GM12878 (cell line): ENCODE results near the gene MRS2. TPM values are rescaled to one million over a fixed set of nuclear protein-coding genes. Genes with fewer than 3 reads are reported as not detected.

Source experiments
- ATAC-seq: fragments of 200-7000 bp; cut with Tn5 transposase; 3 replicates; pipeline ENCODE4 v1.9.1; 2020; ENCODE audit warnings: mild to moderate bottlenecking, moderate library complexity
- BruUV-seq: library from RNA; stranded (reverse); fragments of 400-500 nt; replicated peaks from 2 replicates; lab custom pipeline; 2021; lab: Mats Ljungman, UMichigan
- CTCF ChIA-PET: fragments of 300-600 bp; sonication (Branson Sonifier 250); formaldehyde crosslinking; extraction: SDS; loops from one replicate; lab custom pipeline; 2021; ENCODE audit warnings: inconsistent platforms; lab: Yijun Ruan, JAX
- POLR2A ChIA-PET: fragments of 350-600 bp; formaldehyde crosslinking; extraction: SDS; loops from one replicate; lab custom pipeline; 2021; ENCODE audit warnings: inconsistent platforms; lab: Charles Lee
- RAD21 ChIA-PET: fragments of 300-600 bp; sonication (Branson Sonifier 250); formaldehyde crosslinking; loops from one replicate; lab custom pipeline; 2023; ENCODE audit warnings: antibody characterized with exemption; ENCODE audit not compliant: unreplicated experiment; lab: Charles Lee
- SMC1A ChIA-PET: fragments of 300-600 bp; sonication (Branson Sonifier 250); formaldehyde crosslinking; loops from one replicate; lab custom pipeline; 2023; ENCODE audit not compliant: unreplicated experiment, uncharacterized antibody; lab: Charles Lee
- DNase-seq: peaks from one replicate; pipeline ENCODE4 v3.0.0-alpha.2; 2011; ENCODE audit warnings: low read depth, low spot score
- FAIRE-seq: peaks from 3 replicates; lab custom pipeline; 2011; peaks lifted over from hg19 to GRCh38; lab: Jason Lieb, UNC
- H2AFZ ChIP-seq: 2 replicates; pipeline ENCODE4 v1.6.0; 2011; ENCODE audit warnings: low read depth, low read length, control low read depth; ENCODE audit not compliant: control insufficient read depth
- H3K27ac ChIP-seq: 2 replicates; pipeline ENCODE4 v1.5.1; 2011; ENCODE audit warnings: control low read depth; ENCODE audit not compliant: control insufficient read depth, insufficient read depth
- H3K27me3 ChIP-seq, 2 experiments: replicated peaks in 1 of 2; 2 replicates each; pipeline versions ENCODE4 v1.6.0 to v1.6.1; 2011; ENCODE audit warnings: low read length in 1 of 2; ENCODE audit not compliant: control insufficient read depth in 2 of 2, insufficient read depth in 2 of 2
- H3K36me3 ChIP-seq, 2 experiments: 2 replicates each; pipeline ENCODE4 v1.5.1; 2011; ENCODE audit warnings: low read length in 1 of 2; ENCODE audit not compliant: control insufficient read depth in 2 of 2, insufficient read depth in 2 of 2
- H3K4me1 ChIP-seq: 2 replicates; pipeline ENCODE4 v1.6.1; 2011; ENCODE audit warnings: mild to moderate bottlenecking, low read length, moderate library complexity, mixed read lengths; ENCODE audit not compliant: control insufficient read depth, insufficient read depth
- H3K4me2 ChIP-seq: 2 replicates; pipeline ENCODE4 v1.6.0; 2011; ENCODE audit warnings: control low read depth; ENCODE audit not compliant: control insufficient read depth, insufficient read depth
- H3K4me3 ChIP-seq: fragments of 200-600 bp; sonication (generic); 2 replicates; pipeline ENCODE4 v1.5.1; 2016
- H3K79me2 ChIP-seq: 2 replicates; pipeline ENCODE4 v1.6.0; 2011; ENCODE audit warnings: low read length; ENCODE audit not compliant: control insufficient read depth, insufficient read depth
- H3K9ac ChIP-seq: 2 replicates; pipeline ENCODE4 v1.8.0; 2011; ENCODE audit warnings: low read length, control low read depth, mixed read lengths; ENCODE audit not compliant: control insufficient read depth, insufficient read depth
- H3K9me3 ChIP-seq: replicated peaks from 3 replicates; pipeline ENCODE4 v1.5.1; 2011; ENCODE audit warnings: mild to moderate bottlenecking, low read length; ENCODE audit not compliant: control insufficient read depth, insufficient read depth
- H4K20me1 ChIP-seq: 2 replicates; pipeline ENCODE4 v1.6.0; 2011; ENCODE audit not compliant: control insufficient read depth, insufficient read depth
- ATF2 ChIP-seq: IDR thresholded peaks from 2 replicates; pipeline ENCODE4 v1.6.1; 2012; ENCODE audit warnings: low read length, inconsistent platforms
- BMI1 ChIP-seq: fragments of 450-650 bp; IDR thresholded peaks from 2 replicates; pipeline ENCODE4 v1.6.1; 2016; ENCODE audit warnings: mild to moderate bottlenecking, moderate library complexity, borderline replicate concordance
- CTCF ChIP-seq, 3 experiments: IDR thresholded peaks in 2 of 3; conservative IDR thresholded peaks in 1 of 3; 2 replicates each; pipeline ENCODE4 v1.5.1; 2011; ENCODE audit warnings: low read depth in 3 of 3, low read length in 3 of 3, mild to moderate bottlenecking in 3 of 3, control low read depth in 2 of 3, moderate library complexity in 2 of 3, inconsistent platforms in 1 of 3, mixed read lengths in 1 of 3; ENCODE audit not compliant: control insufficient read depth in 2 of 3, insufficient read depth in 1 of 3; ENCODE audit errors: extremely low read depth in 1 of 3
- ELK1 ChIP-seq: IDR thresholded peaks from 2 replicates; pipeline ENCODE4 v1.6.1; 2012; ENCODE audit warnings: low read depth, low read length, improper control_type of control experiment
- FOS ChIP-seq: IDR thresholded peaks from 3 replicates; pipeline ENCODE4 v1.6.1; 2011; ENCODE audit warnings: borderline replicate concordance; ENCODE audit not compliant: insufficient read length; ENCODE audit errors: extremely low read depth
- FOXK2 ChIP-seq: fragments of 450-650 bp; IDR thresholded peaks from 2 replicates; pipeline ENCODE4 v1.6.1; 2017; ENCODE audit warnings: mild to moderate bottlenecking, moderate library complexity
- MXI1 ChIP-seq: fragments of 150-350 bp; IDR thresholded peaks from 2 replicates; pipeline ENCODE4 v1.6.1; 2011; ENCODE audit warnings: low read depth, mild to moderate bottlenecking, inconsistent platforms, low read length, improper control_type of control experiment
- NKRF ChIP-seq: fragments of 450-650 bp; conservative IDR thresholded peaks from 2 replicates; pipeline ENCODE4 v1.6.1; 2017; ENCODE audit warnings: mild to moderate bottlenecking, moderate library complexity
- PML ChIP-seq: IDR thresholded peaks from 2 replicates; pipeline ENCODE4 v1.6.1; 2012; ENCODE audit warnings: low read length, inconsistent platforms
- SP1 ChIP-seq: IDR thresholded peaks from one replicate; pipeline ENCODE4 v1.6.1; 2011; ENCODE audit warnings: low read depth, low read length
- STAT1 ChIP-seq: fragments of 450-650 bp; conservative IDR thresholded peaks from 2 replicates; pipeline ENCODE4 v1.6.1; 2014; ENCODE audit warnings: antibody characterized with exemption, mild to moderate bottlenecking
- SUPT20H ChIP-seq: IDR thresholded peaks from 2 replicates; pipeline ENCODE4 v1.6.1; 2011; ENCODE audit warnings: low read depth, mild to moderate bottlenecking, low read length, moderate library complexity, borderline replicate concordance; ENCODE audit not compliant: control insufficient read depth
- TARDBP ChIP-seq: IDR thresholded peaks from 2 replicates; pipeline ENCODE4 v1.6.1; 2016; ENCODE audit warnings: borderline replicate concordance
- ZNF24 ChIP-seq: fragments of 450-650 bp; IDR thresholded peaks from 2 replicates; pipeline ENCODE4 v1.6.1; 2017; ENCODE audit warnings: antibody characterized with exemption, mild to moderate bottlenecking
- ZZZ3 ChIP-seq: IDR thresholded peaks from 2 replicates; pipeline ENCODE4 v1.6.1; 2011; ENCODE audit warnings: low read depth; ENCODE audit not compliant: control insufficient read depth, insufficient read length
- WGBS: methylation state at CpG from one replicate; pipeline ENCODE4 v1.1.6; 2016; ENCODE audit warnings: low lambda C conversion rate; ENCODE audit not compliant: insufficient replicate concordance, insufficient coverage; ENCODE audit errors: missing lambda C conversion rate; 5-methylcytosine and 5-hydroxymethylcytosine counted together
- in situ Hi-C: fragments of 300-500 bp; cut with MboI; formaldehyde crosslinking; loops from 9 replicates; pipeline ENCODE4 v1.14.3; 2018; ENCODE audit warnings: mixed read lengths
- intact Hi-C: fragments of 100-400 bp; cut with micrococcal nuclease; formaldehyde crosslinking; loops from one replicate; pipeline ENCODE4 v1.14.2; 2022; ENCODE audit not compliant: unreplicated experiment
- polyA plus RNA-seq, 11 experiments: library from polyadenylated mRNA; depleted of rRNA in 4 of 11; unstranded in 6 of 11; stranded (reverse) in 5 of 11; fragments of >200 nt; fragmentation: Nextera tagmentation in 4 of 11; fragmentation: Illumina TruSeq in 1 of 11; extraction: Ambion mirVana in 4 of 11; extraction: Trizol in 1 of 11; gene quantifications; 1 replicate in 1 of 11; 2 replicates in 10 of 11; pipeline versions ENCODE4 v1.2.1 to v1.2.3, GENCODE V29; 2011 to 2016; ENCODE audit warnings: inconsistent platforms in 2 of 11, missing spikeins in 2 of 11, low read depth in 1 of 11
- total RNA-seq, 4 experiments: library from RNA; depleted of rRNA in 3 of 4; stranded (reverse); fragments of >200 nt in 3 of 4; fragmentation: Illumina TruSeq in 1 of 4; extraction: Trizol in 1 of 4; gene quantifications; 2 replicates each; pipeline versions ENCODE4 v1.2.1 to v1.2.3, GENCODE V29; 2013 to 2021

The MRS2 gene
- total and polyA plus RNA-seq, 10 of the 15 experiments (the other 5 are each of a cell fraction or from before 2014, with no cell fraction given), result 7.5 to 29.9 (median 24.2) TPM

- TF ChIP-seq ELK1, result no peak
- no peak for TF ChIP-seq FOS
- TF ChIP-seq ZNF24, result no peak
- TF ChIP-seq SP1, result no peak
- no peak for TF ChIP-seq ZZZ3
- TF ChIP-seq SUPT20H, result no peak
- no peak for TF ChIP-seq FOXK2
- TF ChIP-seq, all 136 proteins: peak for 0
These were observed 38.3 kb downstream of the MRS2 start (continued) for GRCh38 chr6:24440897-24441598.

- no peaks in the 10 kb centered on the region for H3K79me2 ChIP-seq
- ChIA-PET RAD21 (interaction anchor here (1.4 kb wide), 1 partner anchor 26 kb away, joined by 3 read pairs; no protein-coding TSS in a partner anchor), CTCF (no interaction called here), POLR2A (no interaction called here), SMC1A (interaction anchor here (1.5 kb wide), 1 partner anchor 12 kb away, joined by 3 read pairs; no protein-coding TSS in a partner anchor)
- in situ Hi-C loops (no loop called here), intact Hi-C loops (no loop called here)
- no peak overlapping the region for H3K9ac ChIP-seq
- H3K27me3 ChIP-seq, result no peaks in the 10 kb centered on the region
- BruUV-seq, result no TSS peak
- H3K36me3 ChIP-seq, result no peaks in the 10 kb centered on the region
- H2AFZ ChIP-seq, result no peak overlapping the region
- FAIRE-seq (no peak), DNase-seq (no peak), ATAC-seq (no peak)
- no peak overlapping the region for H3K4me2 ChIP-seq
- no peaks in the 10 kb centered on the region for H4K20me1 ChIP-seq
- WGBS, result 65% methylated on average over 3 of the region's 3 CpGs
- H3K4me3 ChIP-seq, result no peak overlapping the region
- TF ChIP-seq TARDBP (no peak), ATF2 (no peak), MXI1 (no peak), NKRF (no peak), PML (no peak), CTCF (IDR thresholded peaks at IDR 0.05 in 2 of 3, conservative IDR thresholded peaks at IDR 0.05 in 1 of 3; ENCODE audit: control insufficient read depth in 2 of 3, extremely low read depth in 1 of 3, insufficient read depth in 1 of 3, low read depth in 3 of 3, low read length in 3 of 3) (no peak), BMI1 (no peak), STAT1 (no peak)
- no peak overlapping the region for H3K27ac ChIP-seq
- H3K4me1 ChIP-seq, result no peaks in the 10 kb centered on the region
- H3K9me3 ChIP-seq, result no peaks in the 10 kb centered on the region
These were observed 38.8 kb downstream of the MRS2 start for GRCh38 chr6:24441599-24441904.
